K562 (cell line): ENCODE results near the gene KCNH2. TPM values are rescaled to one million over a fixed set of nuclear protein-coding genes. Genes with fewer than 3 reads are reported as not detected.

Experiments
- ARHGAP35 ChIP-seq: fragments of 450-650 bp; IDR thresholded peaks from 2 replicates; pipeline ENCODE4 v1.6.1; 2018; ENCODE audit not compliant: partially characterized antibody
- ARID3A ChIP-seq: IDR thresholded peaks from 2 replicates; pipeline ENCODE4 v1.6.1; 2012; ENCODE audit warnings: low read depth, low read length, improper control_type of control experiment, borderline replicate concordance
- CBX5 ChIP-seq: IDR thresholded peaks from 2 replicates; pipeline ENCODE4 v1.6.1; 2014; ENCODE audit warnings: low read depth, borderline replicate concordance
- CEBPB ChIP-seq: fragments of 450-650 bp; IDR thresholded peaks from 2 replicates; pipeline ENCODE4 v1.6.1; 2016; ENCODE audit warnings: missing genetic modification characterization, missing compliant biosample characterization
- ETV1 ChIP-seq: fragments of 450-650 bp; conservative IDR thresholded peaks from 2 replicates; pipeline ENCODE4 v1.6.1; 2016; ENCODE audit warnings: missing genetic modification characterization, control low read depth, low read depth, missing compliant biosample characterization
- GATAD2A ChIP-seq: fragments of 450-650 bp; IDR thresholded peaks from 2 replicates; pipeline ENCODE4 v1.6.1; 2017
- MXI1 ChIP-seq: IDR thresholded peaks from 2 replicates; pipeline ENCODE4 v1.6.1; 2011; ENCODE audit warnings: low read depth, mild to moderate bottlenecking, improper control_type of control experiment, low read length
- PATZ1 ChIP-seq: fragments of 250-450 bp; sonication (Bioruptor Pico); IDR thresholded peaks from 2 replicates; pipeline ENCODE4 v1.5.0; 2020; ENCODE audit warnings: mild to moderate bottlenecking, borderline replicate concordance
- PTBP1 ChIP-seq: fragments of 200-400 bp; formaldehyde crosslinking; IDR thresholded peaks from 2 replicates; pipeline ENCODE4 v1.6.1; 2017; ENCODE audit warnings: low read depth, low read length
- RAD21 ChIP-seq, 2 experiments: fragments of 250-450 bp in 1 of 2; fragments of 450-650 bp in 1 of 2; sonication (Bioruptor Pico) in 1 of 2; formaldehyde crosslinking in 1 of 2; IDR thresholded peaks in 1 of 2; conservative IDR thresholded peaks in 1 of 2; 2 replicates each; pipeline versions ENCODE4 v1.4.0 to v1.8.0; 2020 to 2022; ENCODE audit warnings: mild to moderate bottlenecking in 2 of 2, moderate library complexity in 1 of 2
- SAP30 ChIP-seq: fragments of 200-600 bp; sonication (generic); IDR thresholded peaks from 2 replicates; pipeline ENCODE4 v1.6.1; 2012; ENCODE audit warnings: borderline replicate concordance, low read depth, mild to moderate bottlenecking, moderate library complexity, low read length, control low read depth, inconsistent platforms; ENCODE audit not compliant: insufficient read depth, poor library complexity, severe bottlenecking
- SRSF3 ChIP-seq: fragments of 200-400 bp; formaldehyde crosslinking; IDR thresholded peaks from 2 replicates; pipeline ENCODE4 v1.6.1; 2016; ENCODE audit warnings: mild to moderate bottlenecking, low read length, moderate library complexity; ENCODE audit not compliant: insufficient read depth
- TGIF2 ChIP-seq: sonication (generic); formaldehyde crosslinking; IDR thresholded peaks from 2 replicates; pipeline ENCODE4 v1.8.1; 2022; ENCODE audit warnings: mild to moderate bottlenecking, missing genetic modification reagents, moderate library complexity
- ZBTB26 ChIP-seq: fragments of 450-650 bp; formaldehyde crosslinking; IDR thresholded peaks from 2 replicates; pipeline ENCODE4 v1.4.0; 2022; ENCODE audit warnings: missing genetic modification characterization
- ZNF431 ChIP-seq: sonication (generic); formaldehyde crosslinking; IDR thresholded peaks from 2 replicates; pipeline ENCODE4 v1.8.0; 2022; ENCODE audit warnings: mild to moderate bottlenecking, missing genetic modification reagents
- ZNF639 ChIP-seq, 2 experiments: fragments of 200-800 bp in 1 of 2; sonication (Bioruptor generic) in 1 of 2; sonication (generic) in 1 of 2; formaldehyde crosslinking in 1 of 2; IDR thresholded peaks in 1 of 2; conservative IDR thresholded peaks in 1 of 2; 2 replicates each; pipeline versions ENCODE4 v1.5.0 to v1.6.1; 2016 to 2020; ENCODE audit warnings: missing compliant biosample characterization in 1 of 2, missing genetic modification characterization in 1 of 2, missing genetic modification reagents in 1 of 2
- polyA plus RNA-seq, 8 experiments: library from polyadenylated mRNA; depleted of rRNA in 4 of 8; stranded (reverse) in 5 of 8; unstranded in 3 of 8; fragments of >200 nt; fragmentation: Nextera tagmentation in 2 of 8; fragmentation: Illumina TruSeq in 1 of 8; extraction: Ambion mirVana in 2 of 8; extraction: Trizol in 1 of 8; gene quantifications; 2 replicates each; pipeline versions ENCODE4 v1.2.1 to v1.2.3, GENCODE V29; 2011 to 2014; ENCODE audit warnings: inconsistent platforms in 1 of 8, missing spikeins in 1 of 8
- total RNA-seq, 7 experiments: library from RNA; depleted of rRNA in 6 of 7; stranded (reverse); fragments of >200 nt in 6 of 7; fragmentation: Illumina TruSeq in 2 of 7; extraction: Trizol in 2 of 7; gene quantifications; 2 replicates each; pipeline versions ENCODE4 v1.2.1 to v1.2.3, GENCODE V29; 2011 to 2021; ENCODE audit warnings: low replicate concordance in 1 of 7
- TF ChIP-seq, protein P1 (sequence below): fragments of 450-650 bp; IDR thresholded peaks from 2 replicates; pipeline ENCODE4 v1.6.1; 2017; ENCODE audit warnings: mild to moderate bottlenecking, moderate library complexity

The KCNH2 gene
- total and polyA plus RNA-seq, 9 of the 15 experiments (the other 6 are each of a cell fraction or from before 2014, with no cell fraction given), result 18.1 to 368 (median 218) TPM

GRCh38 chr7:150976529-150977381 is 1.4 kb downstream of the KCNH2 start (continued):
- TF ChIP-seq SAP30 (peak; percentile 40), PATZ1 (no peak), ARID3A (no peak), SRSF3 (no peak), ZNF639 (CRISPR knock-in tag; conservative IDR thresholded peaks at IDR 0.05 in 1 of 2, IDR thresholded peaks at IDR 0.05 in 1 of 2) (no peak), GATAD2A (no peak), ARHGAP35 (no peak), RAD21 (CRISPR knock-in tag; conservative IDR thresholded peaks at IDR 0.05 in 1 of 2, IDR thresholded peaks at IDR 0.05 in 1 of 2) (no peak), PTBP1 (no peak), CBX5 (no peak), CEBPB (tag) (no peak), ETV1 (tag) (no peak), TGIF2 (CRISPR knock-in tag) (no peak), MXI1 (0 out of 2 replicates have a peak, but pooled peaks have one; percentile 22), ZNF431 (CRISPR knock-in tag) (no peak), ZBTB26 (no peak)
- TF ChIP-seq, protein P1, sequence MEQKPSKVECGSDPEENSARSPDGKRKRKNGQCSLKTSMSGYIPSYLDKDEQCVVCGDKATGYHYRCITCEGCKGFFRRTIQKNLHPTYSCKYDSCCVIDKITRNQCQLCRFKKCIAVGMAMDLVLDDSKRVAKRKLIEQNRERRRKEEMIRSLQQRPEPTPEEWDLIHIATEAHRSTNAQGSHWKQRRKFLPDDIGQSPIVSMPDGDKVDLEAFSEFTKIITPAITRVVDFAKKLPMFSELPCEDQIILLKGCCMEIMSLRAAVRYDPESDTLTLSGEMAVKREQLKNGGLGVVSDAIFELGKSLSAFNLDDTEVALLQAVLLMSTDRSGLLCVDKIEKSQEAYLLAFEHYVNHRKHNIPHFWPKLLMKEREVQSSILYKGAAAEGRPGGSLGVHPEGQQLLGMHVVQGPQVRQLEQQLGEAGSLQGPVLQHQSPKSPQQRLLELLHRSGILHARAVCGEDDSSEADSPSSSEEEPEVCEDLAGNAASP, result no peak
